T-cell (primary cell): ENCODE measurements around the gene CBY2. TPM values are rescaled to one million over a fixed set of nuclear protein-coding genes. Genes with fewer than 3 reads are reported as not detected.

ENCODE experiments used
- ATAC-seq, 4 experiments: fragments of 200-7000 bp in 3 of 4; fragments of 150-1000 bp in 1 of 4; cut with Tn5 transposase; replicated peaks in 1 of 4; 1 replicate in 3 of 4; 2 replicates in 1 of 4; pipeline ENCODE4 v1.10.0; 2021; ENCODE audit warnings: moderate library complexity in 3 of 4, mild to moderate bottlenecking in 2 of 4, moderate number of reproducible peaks in 1 of 4
- CTCF ChIA-PET, 2 donors: fragments of 300-600 bp; sonication (Branson Sonifier 250); formaldehyde crosslinking; loops; one replicate each; lab custom pipeline; 2022; ENCODE audit warnings: antibody characterized with exemption in 2 of 2; lab: Charles Lee
- POLR2A ChIA-PET, 2 donors: fragments of 300-600 bp; sonication (Branson Sonifier 250); formaldehyde crosslinking; loops; one replicate each; lab custom pipeline; 2022; ENCODE audit warnings: antibody characterized with exemption in 2 of 2; lab: Charles Lee
- DNase-seq, 35 experiments: peaks; one replicate each; pipeline versions ENCODE4 v3.0.0 to v3.0.0-alpha.2; 2013 to 2023
- H3K27ac ChIP-seq: one replicate; pipeline ENCODE4 v1.5.1; 2013; ENCODE audit warnings: low read length
- H3K27me3 ChIP-seq, 2 experiments: replicated peaks in 1 of 2; 1 replicate in 1 of 2; 2 replicates in 1 of 2; pipeline versions ENCODE4 v1.6.1 to v1.7.0; 2013; ENCODE audit warnings: low read length in 1 of 2, mixed read lengths in 1 of 2; ENCODE audit not compliant: control insufficient read depth in 2 of 2, insufficient read depth in 2 of 2; ENCODE audit errors: extremely low read depth in 1 of 2
- H3K36me3 ChIP-seq, 2 donors: 1 replicate in 1 of 2; 2 replicates in 1 of 2; pipeline versions ENCODE4 v1.6.1 to v1.7.0; 2013; ENCODE audit warnings: low read length in 1 of 2; ENCODE audit not compliant: control insufficient read depth in 2 of 2, insufficient read depth in 1 of 2; ENCODE audit errors: extremely low read depth in 1 of 2
- H3K4me1 ChIP-seq, 2 experiments: 1 replicate in 1 of 2; 2 replicates in 1 of 2; pipeline versions ENCODE4 v1.6.1 to v1.7.0; 2013; ENCODE audit warnings: low read length in 2 of 2, mixed read lengths in 1 of 2; ENCODE audit not compliant: insufficient read depth in 2 of 2, control insufficient read depth in 1 of 2; ENCODE audit errors: extremely low read depth in 1 of 2
- H3K4me3 ChIP-seq, 2 donors: 1 replicate in 1 of 2; 2 replicates in 1 of 2; pipeline versions ENCODE4 v1.5.1 to v1.7.0; 2013; ENCODE audit warnings: mild to moderate bottlenecking in 2 of 2, low read length in 1 of 2, moderate library complexity in 1 of 2; ENCODE audit not compliant: control insufficient read depth in 1 of 2; ENCODE audit errors: extremely low read depth in 1 of 2
- H3K9me3 ChIP-seq: 2 replicates; pipeline ENCODE4 v1.7.0; 2013
- H3K27ac Mint-ChIP-seq, 2 donors: one replicate each; pipeline ENCODE4 v1.8.0; 2020 to 2021; ENCODE audit warnings: mild to moderate bottlenecking in 2 of 2, mixed read lengths in 2 of 2
- H3K27me3 Mint-ChIP-seq, 2 donors: one replicate each; pipeline ENCODE4 v1.8.0; 2021 to 2022; ENCODE audit warnings: mixed read lengths in 2 of 2
- H3K36me3 Mint-ChIP-seq: one replicate; pipeline ENCODE4 v1.8.0; 2021; ENCODE audit warnings: mixed read lengths
- H3K4me1 Mint-ChIP-seq, 3 donors: one replicate each; pipeline ENCODE4 v1.8.0; 2020 to 2022; ENCODE audit warnings: mixed read lengths in 3 of 3, mild to moderate bottlenecking in 1 of 3
- H3K4me3 Mint-ChIP-seq, 3 donors: one replicate each; pipeline ENCODE4 v1.8.0; 2020 to 2022; ENCODE audit warnings: mild to moderate bottlenecking in 3 of 3, mixed read lengths in 3 of 3, moderate library complexity in 3 of 3
- H3K9me3 Mint-ChIP-seq, 3 donors: one replicate each; pipeline ENCODE4 v1.8.0; 2020 to 2022; ENCODE audit warnings: mixed read lengths in 3 of 3
- WGBS: methylation state at CpG from one replicate; pipeline ENCODE4 v1.1.5; 2013; ENCODE audit warnings: missing lambda C conversion rate; ENCODE audit not compliant: insufficient coverage; 5-methylcytosine and 5-hydroxymethylcytosine counted together
- total RNA-seq, 35 experiments: library from RNA in 6 of 35; stranded (reverse) in 6 of 35; fragments of 120-200 nt in 1 of 35; gene quantifications; one replicate each; pipeline versions ENCODE4 v1.2.1 to v1.2.4 and lab custom pipeline; 2013 to 2026

The CBY2 gene
- total RNA-seq, 5 donors from 2014 or later (not counting 1 experiment from before 2014, with no cell fraction given), result 0.22 to 0.75 (median 0.56) TPM; not detected in 1

DNA sequence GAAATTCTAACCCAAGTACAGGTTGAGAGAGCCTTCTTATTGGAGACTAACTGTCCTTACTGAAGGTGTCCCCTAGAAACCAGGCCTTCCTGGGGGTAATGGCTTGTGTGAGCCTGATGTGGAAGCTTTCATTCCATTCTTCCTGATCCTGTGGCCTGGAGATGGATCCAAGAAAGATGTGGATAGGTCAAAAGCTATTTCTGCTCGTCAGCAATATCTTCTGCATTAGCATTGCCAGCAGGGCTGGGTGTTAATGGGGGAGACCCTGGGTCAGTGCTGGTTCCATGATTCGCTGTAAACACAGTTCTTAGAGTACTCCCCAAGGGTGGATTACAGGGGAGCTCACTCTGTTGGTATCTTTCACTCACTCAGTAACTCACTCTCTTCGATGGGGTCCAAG lies 42.9 kb downstream of the CBY2 start:
- ChIA-PET CTCF (no interaction called here), POLR2A (interaction anchor here in 1 of 2 donors (0.6 kb wide), 1 partner anchor 141 kb away, joined by 4 read pairs; no protein-coding TSS in a partner anchor)
- H3K36me3 ChIP-seq, result no peaks in the 10 kb centered on the region
- ATAC-seq, result no peak
- H3K27ac Mint-ChIP-seq, result no peak overlapping the region
- no peaks in the 10 kb centered on the region for H3K36me3 Mint-ChIP-seq
- H3K4me3 Mint-ChIP-seq, result no peak overlapping the region
- H3K4me1 ChIP-seq, result no peaks in the 10 kb centered on the region
- no peaks in the 10 kb centered on the region for H3K9me3 Mint-ChIP-seq
- H3K27me3 Mint-ChIP-seq, result peaks cover 0 to 2% of the 10 kb centered on the region in 2 donors
- H3K27me3 ChIP-seq, result no peaks in the 10 kb centered on the region
- no peak overlapping the region for H3K27ac ChIP-seq
- no peak overlapping the region for H3K4me3 ChIP-seq
- no peaks in the 10 kb centered on the region for H3K9me3 ChIP-seq
- WGBS, result 67% methylated on average over 1 of the region's 3 CpGs
- DNase-seq, result no peak
- no peaks in the 10 kb centered on the region for H3K4me1 Mint-ChIP-seq

DNA sequence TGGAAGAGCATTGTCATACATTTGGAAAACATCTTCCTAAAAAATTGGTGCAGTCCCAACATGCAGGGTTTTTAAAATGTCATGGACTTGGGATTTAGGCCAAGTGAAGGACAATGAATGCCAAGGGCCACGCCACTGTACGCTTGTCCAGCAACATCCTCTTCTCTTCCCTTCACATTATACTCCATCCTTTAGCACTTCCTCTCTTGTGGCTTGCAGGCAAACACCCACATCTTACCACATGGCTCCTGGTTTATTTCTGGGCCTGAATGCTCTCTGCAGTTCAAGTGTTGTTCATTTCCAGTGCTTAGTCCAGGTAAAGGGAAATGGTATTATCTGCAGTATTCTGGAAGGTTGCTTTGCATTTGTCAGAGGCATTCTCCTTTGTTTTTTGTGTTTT lies 45.0 kb downstream of the CBY2 start:
- H3K9me3 ChIP-seq, result no peaks in the 10 kb centered on the region
- H3K4me1 ChIP-seq, result no peaks in the 10 kb centered on the region
- no peak overlapping the region for H3K27ac Mint-ChIP-seq
- ATAC-seq (no peak), DNase-seq (no peak)
- POLR2A ChIA-PET, result no interaction called here
- no peaks in the 10 kb centered on the region for H3K9me3 Mint-ChIP-seq
- H3K4me3 Mint-ChIP-seq, result no peak overlapping the region
- H3K27me3 ChIP-seq, result no peaks in the 10 kb centered on the region
- no peaks in the 10 kb centered on the region for H3K4me1 Mint-ChIP-seq
- H3K36me3 ChIP-seq, result no peaks in the 10 kb centered on the region
- no CpG with 5 or more reads among the region's 2 CpGs for WGBS
- peaks cover 0 to 2% of the 10 kb centered on the region in 2 donors for H3K27me3 Mint-ChIP-seq
- H3K36me3 Mint-ChIP-seq, result no peaks in the 10 kb centered on the region
- CTCF ChIA-PET, result no interaction called here
- H3K27ac ChIP-seq, result no peak overlapping the region
- no peak overlapping the region for H3K4me3 ChIP-seq

DNA sequence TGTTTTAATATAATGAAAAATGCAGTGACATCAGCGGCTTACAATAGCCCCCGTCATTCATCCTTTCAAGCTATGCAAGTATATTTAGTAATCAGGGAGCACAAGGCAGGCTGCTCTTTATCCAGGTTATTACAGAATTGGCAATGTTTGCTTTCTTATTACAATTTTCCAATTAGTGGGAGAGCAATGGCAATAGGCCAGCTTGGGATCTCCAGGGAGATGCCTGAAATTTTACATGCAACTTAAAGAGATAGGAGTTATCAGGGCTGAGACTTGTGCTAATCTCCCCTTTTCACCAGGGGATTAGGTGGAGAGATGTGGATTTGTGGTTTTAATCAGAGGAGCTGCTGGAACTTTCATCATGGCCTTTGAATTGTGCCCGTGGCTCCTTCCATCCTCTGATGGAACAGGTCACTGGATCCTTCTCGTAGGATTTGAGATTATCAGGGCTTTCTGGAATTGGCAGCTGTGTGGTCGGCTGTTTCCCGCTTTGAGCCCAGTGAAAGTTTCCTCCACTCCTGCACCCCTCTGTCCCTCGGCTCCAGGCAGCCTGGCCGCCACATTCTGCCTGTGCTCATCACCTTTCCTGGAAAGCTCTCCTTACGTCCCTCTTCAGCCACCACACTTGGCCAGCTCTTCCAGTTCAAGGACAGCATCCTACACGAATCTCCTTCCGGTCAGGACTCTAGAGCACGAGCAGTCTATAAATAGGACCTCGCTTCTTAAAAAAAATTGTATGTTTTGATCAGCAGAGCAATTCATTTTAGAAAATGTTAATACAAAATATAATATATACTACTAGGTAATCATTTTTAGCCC lies 47.0 kb downstream of the CBY2 start:
- Histone ChIP-seq H3K9me3 (no peaks in the 10 kb centered on the region), H3K27me3 (no peaks in the 10 kb centered on the region), H3K4me1 (no peaks in the 10 kb centered on the region), H3K4me3 (no peak overlapping the region), H3K27ac (no peak overlapping the region), H3K36me3 (no peaks in the 10 kb centered on the region)
- DNase-seq (no peak), ATAC-seq (no peak)
- ChIA-PET CTCF (no interaction called here), POLR2A (no interaction called here)
- no peaks in the 10 kb centered on the region for H3K9me3 Mint-ChIP-seq
- no peaks in the 10 kb centered on the region for H3K36me3 Mint-ChIP-seq
- 82% methylated on average over 5 of the region's 13 CpGs for WGBS
- H3K4me1 Mint-ChIP-seq, result no peaks in the 10 kb centered on the region
- H3K4me3 Mint-ChIP-seq, result no peak overlapping the region
- H3K27ac Mint-ChIP-seq, result no peak overlapping the region
- peaks cover 0 to 2% of the 10 kb centered on the region in 2 donors for H3K27me3 Mint-ChIP-seq

DNA sequence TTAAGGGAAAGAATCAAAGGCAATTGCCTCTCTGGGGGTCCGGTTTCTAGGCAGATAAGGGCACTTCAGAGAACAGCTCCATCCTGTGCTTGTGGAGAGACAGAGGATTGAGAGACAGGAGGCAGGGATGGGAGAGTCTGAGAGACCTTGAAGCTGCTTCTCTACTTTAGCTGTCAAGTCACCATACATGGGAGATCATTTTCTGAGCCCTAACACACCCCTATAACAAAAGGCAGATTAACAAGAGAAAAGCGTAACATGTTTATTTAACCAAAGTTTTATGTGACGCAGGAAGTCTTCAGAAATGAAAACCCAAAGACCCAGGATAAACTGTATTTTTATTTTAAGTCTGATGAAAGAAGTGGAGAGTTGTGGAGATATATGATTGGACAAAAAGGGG lies 48.4 kb downstream of the CBY2 start:
- ATAC-seq, result no peak
- no peak overlapping the region for H3K4me3 ChIP-seq
- no peaks in the 10 kb centered on the region for H3K36me3 ChIP-seq
- POLR2A ChIA-PET, result no interaction called here
- WGBS, result 93% methylated on average over 2 of the region's 3 CpGs
- no peaks in the 10 kb centered on the region for H3K4me1 ChIP-seq
- H3K9me3 ChIP-seq, result no peaks in the 10 kb centered on the region
- Mint-ChIP-seq H3K9me3 (no peaks in the 10 kb centered on the region), H3K4me1 (no peaks in the 10 kb centered on the region), H3K36me3 (no peaks in the 10 kb centered on the region), H3K4me3 (no peak overlapping the region), H3K27ac (no peak overlapping the region), H3K27me3 (peaks cover 0 to 2% of the 10 kb centered on the region in 2 donors)
- H3K27me3 ChIP-seq, result no peaks in the 10 kb centered on the region
- DNase-seq, result no peak
- H3K27ac ChIP-seq, result no peak overlapping the region
- CTCF ChIA-PET, result no interaction called here

DNA sequence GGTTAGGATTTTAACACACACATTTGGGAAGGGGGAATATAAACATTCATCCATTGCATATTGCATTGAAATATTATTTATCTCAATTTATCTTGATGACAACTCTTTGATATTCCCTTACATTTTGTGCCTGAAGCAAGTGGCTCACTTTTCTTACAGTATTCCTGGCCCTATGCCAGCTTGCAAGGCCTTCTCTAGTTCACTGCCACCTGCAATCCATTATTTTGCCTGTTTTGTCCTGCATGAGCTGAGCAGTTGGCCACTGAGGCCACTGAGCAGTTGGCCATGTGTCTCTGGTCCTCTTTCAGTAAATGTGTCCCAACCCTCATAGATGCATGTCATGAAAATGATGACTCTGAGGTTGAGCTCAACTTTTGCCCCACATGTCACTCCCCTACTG lies 49.8 kb downstream of the CBY2 start:
- ATAC-seq (no peak), DNase-seq (no peak)
- no peaks in the 10 kb centered on the region for H3K9me3 Mint-ChIP-seq
- no peaks in the 10 kb centered on the region for H3K9me3 ChIP-seq
- H3K4me3 Mint-ChIP-seq, result no peak overlapping the region
- H3K27ac Mint-ChIP-seq, result no peak overlapping the region
- H3K27me3 ChIP-seq, result no peaks in the 10 kb centered on the region
- H3K27me3 Mint-ChIP-seq, result peaks cover 0 to 2% of the 10 kb centered on the region in 2 donors
- ChIA-PET CTCF (interaction anchor here in 1 of 2 donors (0.5 kb wide), 1 partner anchor 1886 kb away, joined by 3 read pairs; no protein-coding TSS in a partner anchor), POLR2A (no interaction called here)
- H3K27ac ChIP-seq, result no peak overlapping the region
- H3K4me3 ChIP-seq, result no peak overlapping the region
- no peaks in the 10 kb centered on the region for H3K4me1 Mint-ChIP-seq
- H3K36me3 ChIP-seq, result no peaks in the 10 kb centered on the region
- no peaks in the 10 kb centered on the region for H3K36me3 Mint-ChIP-seq
- no peaks in the 10 kb centered on the region for H3K4me1 ChIP-seq

DNA sequence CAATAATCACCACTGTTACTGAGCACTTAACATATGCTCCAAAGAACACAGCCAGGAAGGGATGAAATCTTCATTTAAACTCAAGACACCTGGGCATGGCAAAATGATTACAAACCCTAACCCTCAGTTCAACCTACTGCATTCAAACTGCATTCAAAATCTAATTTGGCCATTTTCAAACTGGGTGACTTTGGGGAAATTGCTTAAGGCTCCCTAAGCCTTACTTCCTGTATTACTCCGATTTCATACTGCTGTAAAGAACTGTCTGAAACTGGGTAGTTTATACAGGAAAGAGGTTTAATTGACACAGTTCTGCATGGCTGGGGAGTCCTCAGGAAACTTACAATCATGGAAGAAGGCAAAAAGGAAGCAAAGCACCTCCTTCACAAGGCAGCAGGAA lies 50.4 kb downstream of the CBY2 start:
- H3K4me3 ChIP-seq, result no peak overlapping the region
- Mint-ChIP-seq H3K4me3 (no peak overlapping the region), H3K36me3 (peaks cover 2% of the 10 kb centered on the region), H3K4me1 (no peaks in the 10 kb centered on the region), H3K27ac (no peak overlapping the region), H3K27me3 (peaks cover 0 to 2% of the 10 kb centered on the region in 2 donors), H3K9me3 (peaks cover 0 to 5% (median under 1%) of the 10 kb centered on the region in 3 donors)
- POLR2A ChIA-PET, result no interaction called here
- no peak overlapping the region for H3K27ac ChIP-seq
- H3K27me3 ChIP-seq, result no peaks in the 10 kb centered on the region
- WGBS, result no CpG with 5 or more reads among the region's 1 CpG
- CTCF ChIA-PET, result no interaction called here
- no peak for ATAC-seq
- no peak for DNase-seq
- no peaks in the 10 kb centered on the region for H3K4me1 ChIP-seq
- no peaks in the 10 kb centered on the region for H3K9me3 ChIP-seq
- no peaks in the 10 kb centered on the region for H3K36me3 ChIP-seq
